ENCODE results near the gene SPSB1.

SPSB1 gene

DNA sequence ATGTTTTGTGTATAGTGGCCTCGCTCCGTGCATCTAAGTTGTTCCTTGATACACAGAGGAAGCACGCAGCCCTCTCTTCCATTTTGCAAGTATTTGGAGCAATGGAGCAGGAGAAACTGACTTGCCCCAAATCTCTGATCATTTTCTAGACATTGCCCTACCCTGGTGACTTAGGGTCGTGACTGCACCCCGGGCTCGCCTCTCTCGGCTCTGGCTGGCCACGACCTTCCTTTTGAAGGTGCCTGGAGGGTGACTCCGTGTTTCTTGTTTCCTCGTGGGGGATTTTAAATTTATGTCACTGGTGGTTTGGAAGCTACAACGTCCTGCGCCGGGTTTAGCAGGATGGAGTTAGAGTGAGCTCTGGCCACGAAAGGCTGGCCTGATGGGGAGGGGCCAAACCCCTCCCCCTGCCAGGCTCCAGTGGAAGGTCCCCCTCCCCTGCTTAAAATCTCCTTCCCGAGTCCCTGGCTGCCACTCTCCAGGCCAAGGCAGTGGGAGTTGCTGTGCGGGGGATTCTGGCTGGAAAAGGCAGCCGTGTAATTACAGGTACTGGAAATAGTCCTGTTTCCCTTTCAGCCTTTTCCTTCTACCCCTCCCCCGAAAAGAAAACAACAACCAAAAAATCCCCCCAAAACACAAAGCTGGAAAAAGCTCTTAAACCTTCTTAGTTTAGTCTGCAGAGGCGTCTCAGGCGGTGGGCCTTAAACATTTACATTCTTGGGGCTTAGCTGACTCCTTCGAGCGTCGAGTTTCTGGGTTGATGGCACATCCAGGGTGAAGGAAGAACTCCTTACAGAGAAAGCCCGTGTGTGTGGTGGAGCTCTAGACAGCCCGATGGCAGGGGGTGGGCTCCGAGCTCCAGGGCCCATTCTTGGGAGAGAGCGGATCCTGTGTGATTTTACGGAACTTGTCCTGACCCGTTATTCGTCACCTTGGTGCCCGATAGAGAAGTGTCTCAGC, 28.1 kb downstream of the SPSB1 start:
- no peak for DNase-seq

DNA sequence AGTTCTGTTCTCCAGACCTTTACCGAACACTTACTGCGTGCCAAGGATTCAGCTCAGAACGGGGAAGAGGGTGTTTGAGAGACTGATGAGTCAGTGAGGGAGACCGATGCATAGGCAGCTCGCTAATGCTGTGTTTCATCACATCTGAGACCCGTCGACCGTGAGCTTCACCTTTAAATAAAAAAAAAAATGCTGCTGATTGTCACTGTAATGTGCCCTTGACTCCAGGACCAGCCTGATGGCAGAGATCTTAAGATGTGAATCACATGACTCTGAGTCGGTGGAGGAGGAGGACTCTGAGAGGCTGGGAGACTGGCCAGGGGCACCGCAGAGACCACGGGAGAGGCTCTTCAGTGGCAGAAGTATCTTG, 28.8 kb downstream of the SPSB1 start:
- DNase-seq, result no peak

DNA sequence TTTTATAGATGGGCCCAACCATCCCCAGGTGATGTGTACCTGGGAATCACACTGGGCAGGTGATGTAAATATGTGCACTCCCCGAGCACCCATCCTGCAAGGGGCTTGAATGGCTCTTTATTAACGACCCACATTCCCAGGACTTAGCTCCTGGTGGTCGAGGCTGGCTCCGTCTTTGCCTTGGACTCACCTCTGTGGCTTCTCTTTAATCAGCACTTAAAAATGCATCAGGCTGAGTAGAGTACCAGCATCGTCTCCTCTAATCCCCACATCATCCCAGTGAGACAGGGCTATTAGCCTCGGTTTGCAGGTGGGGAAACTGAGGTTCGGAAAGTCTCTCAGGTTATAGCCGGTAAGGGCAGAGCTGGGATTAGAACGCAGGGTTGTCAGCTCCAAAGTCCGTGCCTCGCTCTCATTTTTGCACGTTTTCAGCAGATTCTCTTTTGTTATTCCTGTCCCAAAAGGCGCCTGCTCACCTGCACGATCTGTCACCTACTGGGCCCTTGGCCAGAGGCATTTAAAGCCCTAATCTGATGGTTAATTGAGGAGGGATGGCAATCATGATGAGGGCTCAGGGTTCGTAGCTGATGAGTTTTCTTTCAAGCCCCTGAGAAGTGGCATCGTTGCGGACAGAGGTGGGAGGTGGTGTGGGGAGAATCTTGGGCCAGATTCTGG, 29.4 kb downstream of the SPSB1 start:
- DNase-seq, result no peak

DNA sequence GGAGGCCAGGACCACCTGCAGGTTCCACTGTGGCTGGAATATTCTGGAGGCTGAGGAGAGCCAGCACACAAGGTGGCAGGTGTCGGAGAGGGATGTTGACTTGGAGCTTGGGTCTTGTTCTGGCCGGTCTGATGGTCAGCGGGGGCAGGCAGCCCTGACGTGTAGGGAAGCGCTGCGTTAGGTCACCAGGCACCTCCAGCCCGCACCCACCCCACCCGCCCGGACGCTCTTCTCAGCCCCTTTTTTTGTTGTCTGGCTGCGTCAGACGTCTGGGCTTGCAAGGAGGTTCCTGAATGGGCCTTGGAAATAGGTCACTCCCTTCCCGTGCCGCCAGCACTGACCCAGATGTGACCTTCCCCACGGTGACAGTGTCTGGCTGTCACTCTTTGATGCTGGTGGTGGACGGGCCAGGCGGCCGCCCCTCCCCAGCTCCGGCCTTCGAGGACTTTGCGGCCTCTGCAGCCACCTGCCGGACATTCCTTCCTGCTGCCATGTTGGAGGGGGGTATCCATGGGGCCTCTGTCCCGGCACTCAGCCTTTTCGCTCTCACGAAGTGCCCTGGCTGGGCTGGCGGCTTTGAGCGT, 30.1 kb downstream of the SPSB1 start:
- DNase-seq, result no peak

DNA sequence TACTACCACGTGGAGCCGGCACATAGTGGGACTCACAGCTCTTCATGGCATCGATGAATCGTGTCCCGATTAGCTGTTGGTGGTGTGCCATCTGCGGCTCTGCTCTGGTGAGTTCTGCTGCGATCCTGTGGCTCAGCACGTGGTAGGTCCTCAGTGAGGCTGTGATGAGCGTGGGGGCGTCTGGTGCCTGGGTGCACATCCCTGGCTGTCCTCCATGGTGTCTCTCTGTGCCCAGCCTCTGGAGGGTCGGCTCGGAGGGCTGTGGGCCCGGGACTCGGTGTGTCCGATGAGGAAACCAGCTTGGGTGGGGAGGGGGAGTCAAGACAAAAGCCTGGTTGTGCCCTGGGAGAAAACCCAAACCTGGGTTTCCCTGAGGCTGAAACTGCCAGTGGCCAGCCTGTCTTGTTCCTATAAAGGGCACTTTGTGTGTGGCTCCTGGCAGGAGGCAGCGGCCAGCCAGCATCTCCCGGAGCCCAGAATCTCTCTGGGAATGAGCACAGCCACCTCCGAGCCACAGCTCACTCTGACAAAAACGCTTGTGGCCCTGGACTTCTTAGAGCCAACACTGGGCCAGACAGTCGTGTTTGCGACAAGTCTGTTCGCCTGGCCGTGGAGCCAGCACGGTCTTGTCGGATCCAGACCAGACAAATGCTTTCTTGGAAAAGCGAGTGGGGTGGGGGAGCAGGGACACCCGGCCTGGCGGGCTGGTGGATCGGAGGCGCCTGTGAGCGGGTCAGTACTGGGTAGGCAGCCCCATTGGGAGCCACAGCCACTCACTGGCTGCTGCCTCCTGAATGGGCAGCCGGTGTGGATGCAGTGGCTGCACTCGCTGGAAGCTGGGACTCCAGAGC, 31.8 kb downstream of the SPSB1 start:
- DNase-seq, result no peak

DNA sequence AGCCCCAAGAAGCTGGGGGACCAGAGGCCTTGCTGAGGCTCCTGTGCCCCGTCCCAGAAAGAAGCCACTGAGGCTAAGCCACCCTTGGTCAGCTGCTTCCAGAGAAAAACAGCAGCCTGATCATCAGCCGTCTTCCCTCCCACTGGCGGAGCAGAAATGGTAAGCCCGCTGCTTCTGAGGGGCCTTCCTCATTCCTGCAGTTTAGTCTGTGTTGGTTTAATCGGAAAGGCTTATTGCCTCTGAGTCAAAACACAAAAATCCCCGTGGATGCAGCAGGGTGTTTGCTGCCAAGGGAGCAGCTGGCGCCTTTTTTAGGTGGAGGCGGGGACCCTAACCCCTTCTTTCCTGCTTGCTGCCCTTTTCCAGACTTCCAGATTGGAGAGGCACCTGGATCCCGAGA, 33.9 kb downstream of the SPSB1 start:
- DNase-seq, result no peak

DNA sequence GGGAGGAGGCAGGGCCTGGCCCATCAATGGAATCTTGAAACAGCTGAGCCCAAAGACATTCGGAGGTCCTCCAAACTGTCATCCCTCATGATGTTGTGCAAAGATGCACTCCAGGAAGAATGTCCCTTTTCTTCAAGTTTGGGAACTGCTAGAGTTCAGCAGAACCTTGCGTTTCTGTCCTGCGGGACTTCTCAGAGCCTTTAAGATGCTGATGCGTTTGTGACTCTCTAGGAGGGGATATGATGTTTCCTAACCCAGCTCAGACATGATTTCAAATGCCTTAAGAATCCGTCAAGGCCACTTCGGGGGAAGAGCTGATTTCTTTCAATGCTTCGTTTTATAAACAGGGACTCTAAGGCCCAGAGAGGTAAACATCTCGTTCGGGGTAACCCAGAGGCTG, 35.5 kb downstream of the SPSB1 start:
- DNase-seq, result no peak

DNA sequence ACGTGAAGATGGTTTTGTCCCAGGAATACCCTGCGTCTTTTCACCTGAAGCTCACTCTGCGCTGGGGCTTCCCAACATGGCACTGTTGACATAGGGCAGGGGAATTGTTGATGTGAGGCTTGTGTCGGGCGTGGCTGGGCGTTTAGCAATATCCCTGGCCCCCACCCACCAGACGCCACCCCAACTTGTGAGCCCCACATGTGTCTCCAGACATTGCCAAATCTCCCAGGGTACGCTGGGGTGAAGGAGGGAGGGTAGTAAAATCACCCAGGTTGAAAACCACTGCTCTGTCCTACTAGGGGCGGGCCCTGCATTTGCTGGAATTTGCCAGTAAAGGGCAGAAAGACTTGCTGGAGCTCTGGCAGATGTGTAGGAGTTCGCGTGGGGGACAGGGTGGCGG, 36.0 kb downstream of the SPSB1 start:
- no peak for DNase-seq

DNA sequence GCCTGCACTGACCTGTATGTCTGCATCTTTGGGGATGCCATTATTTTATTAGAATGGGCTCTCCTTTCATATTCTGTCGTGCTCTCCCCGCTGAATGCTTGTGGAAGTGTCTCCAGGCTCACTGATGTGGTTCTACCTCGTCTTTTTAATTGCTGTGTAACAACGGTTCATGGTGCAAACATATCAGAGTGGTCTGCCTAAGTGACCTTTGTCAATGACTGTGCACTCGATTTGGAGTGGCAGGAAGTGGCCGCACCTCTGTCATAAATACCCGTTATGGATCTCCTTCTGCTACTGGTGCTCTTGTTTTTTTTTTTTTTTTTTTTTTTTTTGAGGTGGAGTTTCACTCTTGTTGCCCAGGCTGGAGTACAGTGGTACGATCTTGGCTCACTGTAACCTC, 38.3 kb downstream of the SPSB1 start:
- DNase-seq, result no peak

DNA sequence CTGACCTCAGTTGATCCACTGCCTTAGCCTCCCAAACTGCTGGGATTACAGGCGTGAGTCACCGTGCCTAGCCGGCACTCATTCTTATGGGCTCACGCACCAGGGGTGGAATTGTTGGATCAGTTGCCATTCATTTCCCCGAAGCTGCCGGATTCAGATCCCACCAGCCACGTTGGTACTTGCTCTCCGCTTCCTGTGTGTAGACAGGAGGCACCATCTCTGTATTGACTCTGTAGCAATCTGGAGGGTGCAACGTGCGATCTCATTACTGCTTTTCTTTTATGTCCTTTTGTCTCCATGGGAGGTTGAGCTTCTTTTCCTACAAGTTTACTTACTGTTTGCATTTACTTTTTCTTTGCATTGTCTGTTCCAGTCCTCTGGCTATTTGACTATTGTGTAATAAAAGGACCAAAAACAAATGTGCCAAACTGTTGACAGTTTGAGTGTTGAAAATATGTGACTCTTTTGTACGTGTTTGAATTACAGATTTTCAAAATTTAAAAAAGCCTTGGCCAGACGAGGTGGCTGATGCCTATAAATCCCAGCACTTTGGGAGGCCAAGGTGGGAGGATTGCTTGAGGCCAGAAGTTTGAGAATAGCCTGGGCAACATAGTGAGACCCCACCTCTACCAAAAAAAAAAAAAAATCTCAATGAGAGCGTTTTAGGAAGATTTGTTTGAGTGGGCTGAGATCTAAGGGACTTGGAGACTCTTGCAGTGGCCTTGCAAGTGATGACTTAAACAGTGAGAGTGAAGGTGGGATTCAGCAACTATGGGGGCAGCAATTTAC, 39.1 kb downstream of the SPSB1 start:
- DNase-seq, result no peak

DNA sequence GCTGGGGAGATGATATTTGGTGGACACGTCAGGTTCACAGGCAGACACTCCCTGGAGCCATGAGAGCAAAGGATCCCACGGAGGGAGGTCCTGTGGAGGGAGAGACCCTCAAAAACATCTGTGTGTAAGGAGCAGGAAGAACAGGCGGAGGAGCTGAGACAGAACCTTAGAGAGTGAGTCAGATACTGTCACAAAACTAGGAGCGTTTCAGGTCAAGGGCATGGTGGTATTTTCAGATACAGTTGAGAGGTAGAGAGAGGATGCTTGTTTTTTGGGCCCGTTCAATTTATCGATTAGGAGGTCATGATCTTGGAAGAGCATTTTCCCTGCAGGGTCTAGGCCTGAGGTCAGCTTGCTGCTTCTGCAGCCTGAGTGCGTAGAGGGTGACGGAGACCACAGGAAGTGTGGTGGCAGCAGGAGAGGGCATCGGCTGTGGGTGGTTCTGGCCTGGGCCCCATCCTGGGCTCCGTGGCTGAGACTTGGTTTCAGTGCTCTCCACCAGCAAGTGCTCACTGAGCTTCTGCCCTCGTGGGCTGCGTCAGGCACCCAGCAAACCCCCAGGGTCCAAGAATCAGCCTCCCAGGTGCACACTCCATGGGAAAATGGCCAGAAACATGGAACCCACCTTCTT, 39.9 kb downstream of the SPSB1 start:
- DNase-seq, result no peak

DNA sequence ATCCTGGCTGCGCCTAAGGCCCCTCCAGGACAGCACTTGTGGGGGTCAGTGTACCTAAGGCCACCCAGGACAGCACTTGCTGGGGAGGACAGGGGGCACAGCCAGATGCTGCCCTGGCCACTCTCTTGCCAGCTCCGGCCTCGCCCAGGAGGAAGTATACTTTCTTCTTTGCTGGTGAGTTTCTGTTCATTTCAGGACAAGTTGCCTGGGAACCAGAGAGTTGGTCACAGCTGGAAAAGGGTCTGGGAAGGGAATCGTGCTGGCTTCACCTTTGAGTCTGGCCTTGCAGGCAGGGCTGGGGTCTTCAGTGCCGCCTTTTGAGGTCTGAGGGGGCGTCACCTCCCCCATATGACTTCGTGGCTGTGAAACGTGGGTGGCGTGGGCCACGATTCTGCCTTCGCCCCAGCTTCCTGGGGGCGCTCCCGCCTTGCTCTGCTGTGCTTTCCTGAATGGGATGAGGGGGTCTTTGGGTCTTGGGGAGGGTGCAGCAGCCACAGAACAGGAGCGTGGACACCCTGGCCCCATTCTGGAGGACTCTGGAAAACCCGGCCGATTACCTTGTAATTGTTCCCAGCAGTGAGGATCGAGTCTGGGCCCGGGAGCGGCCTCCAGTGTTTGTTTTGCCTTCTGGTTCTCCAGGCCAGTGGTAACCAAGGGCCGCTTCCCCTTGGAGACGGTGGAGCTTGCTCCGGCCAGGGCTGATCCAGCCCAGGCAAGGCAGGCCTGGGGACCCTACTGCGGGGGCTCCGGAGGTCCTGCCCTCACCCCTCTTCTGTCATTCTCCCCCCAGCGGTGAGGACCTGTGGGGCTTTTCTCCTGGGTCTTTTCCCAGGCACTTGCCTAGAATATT, 45.9 kb downstream of the SPSB1 start:
- DNase-seq, result no peak

DNA sequence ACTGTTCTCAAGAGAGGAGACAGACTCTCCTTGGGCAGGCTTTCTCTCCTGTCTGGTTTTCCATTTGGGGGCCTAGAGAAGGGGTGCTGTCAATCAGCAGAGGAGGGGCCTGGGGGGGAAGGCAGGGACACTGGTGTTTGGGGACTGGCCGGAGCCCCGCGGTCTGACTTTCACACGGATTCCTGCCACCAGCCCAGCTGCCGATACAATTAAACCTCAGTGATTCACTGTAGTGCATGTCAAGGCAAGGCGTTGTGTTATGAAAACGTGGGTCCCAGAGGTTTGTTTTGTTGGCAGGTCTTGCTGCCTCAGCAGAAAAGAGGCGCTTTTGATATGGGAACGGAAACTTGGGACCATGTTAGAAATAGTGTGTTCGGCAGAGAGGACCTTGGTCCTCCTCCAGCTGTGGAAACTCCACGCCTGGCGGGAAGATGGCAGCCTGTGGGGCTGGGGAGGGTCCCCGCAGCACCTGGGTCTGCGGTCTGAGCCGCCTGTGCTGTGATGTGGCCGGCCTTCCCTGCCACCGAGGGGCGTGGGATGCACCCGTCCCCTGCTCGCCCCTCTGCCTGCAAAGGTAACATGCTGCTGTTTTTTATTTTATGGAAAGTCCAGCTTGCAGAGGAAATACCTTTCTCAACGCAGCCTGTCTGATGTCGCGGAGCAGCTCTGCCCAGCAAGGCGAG, 47.6 kb downstream of the SPSB1 start:
- no peak for DNase-seq

DNA sequence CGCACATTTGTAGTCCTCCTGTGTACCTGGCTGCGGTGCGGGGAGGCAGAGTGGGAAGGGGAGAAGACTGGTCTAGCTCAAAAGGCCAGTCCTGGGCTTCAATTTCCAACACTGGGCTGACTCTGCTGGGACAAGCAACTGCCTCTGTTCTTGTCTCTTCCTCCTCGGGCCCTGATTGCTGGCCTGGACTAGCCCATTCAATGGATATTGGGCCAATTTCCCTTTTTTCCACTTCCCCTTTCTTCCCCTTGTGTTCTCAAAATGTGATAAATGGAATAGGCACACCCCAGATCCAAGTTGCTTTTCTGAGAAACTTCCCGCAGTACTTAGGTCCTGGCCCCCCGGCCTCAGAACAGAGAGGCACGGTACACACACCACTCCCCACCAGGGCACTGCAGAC, 48.2 kb downstream of the SPSB1 start:
- no peak for DNase-seq

DNA sequence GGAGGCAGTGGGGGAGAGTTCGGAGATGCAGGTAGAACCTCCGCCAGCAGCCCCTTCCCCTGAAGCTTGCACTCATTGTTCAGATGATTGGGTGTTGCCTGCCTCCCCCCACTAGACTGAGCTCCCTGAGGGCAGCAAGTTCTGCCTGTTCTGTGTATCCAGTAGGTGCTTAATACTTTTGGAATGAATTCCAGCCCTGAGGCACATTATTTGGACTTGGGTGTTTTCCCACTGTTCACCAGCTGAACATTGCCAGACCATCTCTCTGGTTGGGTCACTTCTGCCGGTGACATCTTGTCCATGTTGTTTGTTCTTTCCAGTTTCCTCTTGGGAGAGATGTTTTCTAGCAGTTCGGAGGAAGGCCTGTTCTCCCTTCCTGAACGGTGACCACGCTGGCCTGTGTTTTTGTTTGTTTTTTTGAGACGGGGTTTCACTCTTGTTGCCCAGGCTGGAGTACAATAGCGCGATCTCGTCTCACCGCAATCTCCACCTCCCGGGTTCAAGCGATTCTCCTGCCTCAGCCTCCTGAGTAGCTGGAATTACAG, 48.7 kb downstream of the SPSB1 start:
- no peak for DNase-seq

DNA sequence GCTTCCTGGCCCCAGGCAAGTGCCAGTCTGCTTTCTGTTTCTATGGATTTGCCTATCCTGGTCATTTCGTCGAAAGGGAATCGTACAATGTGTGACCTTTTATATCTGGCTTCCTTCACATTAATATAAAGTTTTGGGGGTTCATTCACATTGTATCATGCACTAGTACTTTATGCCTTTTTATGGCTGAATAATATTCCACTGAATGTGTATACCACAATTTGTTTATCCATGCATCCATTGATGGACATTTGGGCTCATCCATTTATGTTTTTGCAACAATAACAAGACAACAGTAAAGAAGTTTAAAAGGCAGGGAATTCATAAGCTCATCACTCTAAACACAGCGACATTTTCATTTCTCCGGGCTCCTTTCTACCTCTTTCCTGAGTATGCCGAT, 50.6 kb downstream of the SPSB1 start:
- DNase-seq, result no peak

DNA sequence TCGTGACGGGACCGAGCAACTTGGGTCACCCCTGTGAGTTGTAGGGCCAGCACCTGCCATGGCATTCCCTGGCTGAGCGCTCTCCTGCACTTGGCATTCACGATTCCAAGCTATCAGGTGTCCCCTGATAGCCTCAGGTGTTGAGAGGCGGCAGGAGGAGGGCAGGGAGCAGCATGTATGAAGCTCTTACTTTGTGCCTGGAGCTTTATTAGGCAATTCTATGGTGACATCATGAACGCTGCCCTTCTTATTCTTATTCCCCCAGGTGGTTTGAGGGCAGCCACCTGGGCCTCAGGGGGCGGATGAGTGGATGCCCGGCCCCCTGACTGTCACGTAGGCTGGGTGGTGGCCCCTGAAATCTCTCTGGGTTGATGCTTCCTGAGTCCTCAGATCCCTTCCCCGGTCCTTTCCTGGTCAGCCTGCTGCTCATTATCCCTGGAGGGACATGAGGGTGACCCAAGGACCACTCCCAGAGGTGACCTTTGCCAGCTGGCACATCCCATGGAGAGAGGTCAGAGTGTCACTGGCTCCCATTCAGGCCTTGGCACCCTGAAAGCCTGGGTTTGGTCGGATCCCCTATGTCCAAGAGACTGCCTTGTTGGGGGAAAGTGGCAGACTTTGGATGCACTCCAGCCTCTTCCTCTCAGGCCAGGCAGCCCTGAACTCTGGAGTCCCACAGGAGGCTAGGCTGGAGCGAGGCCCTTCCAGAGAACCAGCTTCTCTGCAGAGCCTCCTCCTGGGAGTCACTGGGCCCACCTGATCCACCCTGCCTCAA, 51.9 kb downstream of the SPSB1 start:
- DNase-seq, result no peak

DNA sequence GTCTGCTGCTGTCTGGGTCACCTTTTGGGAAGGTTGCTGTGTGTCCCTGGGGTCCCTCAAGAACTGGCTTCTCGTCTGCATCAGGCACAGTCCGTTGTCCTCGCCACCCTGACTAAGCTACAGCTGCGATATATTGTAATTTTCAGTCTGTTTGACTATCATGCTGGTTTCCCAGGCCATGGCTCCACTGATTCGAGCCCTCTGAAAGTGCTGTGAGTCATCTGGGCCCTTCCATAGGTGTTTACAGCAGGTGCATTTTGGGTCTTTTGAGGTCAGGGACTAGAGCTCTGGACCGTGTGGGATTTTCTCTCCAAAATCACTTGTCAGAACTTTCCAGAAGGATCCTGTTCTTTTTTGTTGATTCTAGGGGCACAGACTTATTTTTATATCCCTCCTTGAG, 52.8 kb downstream of the SPSB1 start:
- no peak for DNase-seq

DNA sequence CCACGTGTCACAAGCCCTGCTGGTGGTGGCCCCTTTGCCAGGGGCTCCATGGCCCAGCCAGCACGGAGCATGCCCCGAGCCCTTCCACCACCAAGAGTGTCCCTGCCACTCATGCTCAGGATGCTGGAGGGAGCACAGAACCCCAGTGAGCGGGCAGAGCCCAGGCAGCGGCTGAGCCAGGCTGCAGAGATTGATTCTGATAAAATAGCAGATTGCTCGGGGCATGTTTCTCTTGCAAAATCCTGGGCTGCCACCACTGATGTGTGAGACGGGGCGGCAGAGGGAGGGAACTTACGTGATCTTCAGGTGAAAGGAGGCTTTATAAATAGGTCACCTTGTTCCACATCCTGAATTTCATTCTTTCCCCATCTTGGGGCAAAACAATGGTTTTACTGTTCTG, 53.2 kb downstream of the SPSB1 start:
- DNase-seq, result no peak
